H9 (cell line): ENCODE data around the gene ABHD8. TPM values are rescaled to one million over a fixed set of nuclear protein-coding genes. Genes with fewer than 3 reads are reported as not detected.

Experiments
- DNase-seq: peaks from one replicate; pipeline ENCODE4 v3.0.0-alpha.2; 2017
- H2AFZ ChIP-seq: one replicate; pipeline ENCODE4 v1.6.1; 2013; ENCODE audit warnings: mild to moderate bottlenecking, low read length, control low read depth, moderate library complexity
- H2AK5ac ChIP-seq: 2 replicates; pipeline ENCODE4 v1.6.1; 2013; ENCODE audit warnings: low read length, control low read depth, mixed read lengths; ENCODE audit not compliant: insufficient read length
- H2BK120ac ChIP-seq: one replicate; pipeline ENCODE4 v1.6.1; 2013; ENCODE audit warnings: low read depth, mild to moderate bottlenecking, low read length, control low read depth, inconsistent platforms; ENCODE audit not compliant: poor library complexity, severe bottlenecking
- H2BK12ac ChIP-seq: 2 replicates; pipeline ENCODE4 v1.6.1; 2013; ENCODE audit warnings: low read length, control low read depth, mixed read lengths, low read depth; ENCODE audit not compliant: insufficient read length
- H2BK15ac ChIP-seq: 2 replicates; pipeline ENCODE4 v1.6.1; 2013; ENCODE audit warnings: low read depth, low read length, control low read depth
- H2BK20ac ChIP-seq: one replicate; pipeline ENCODE4 v1.6.1; 2013; ENCODE audit warnings: low read depth, mild to moderate bottlenecking, low read length, control low read depth, inconsistent platforms; ENCODE audit not compliant: poor library complexity, severe bottlenecking
- H2BK5ac ChIP-seq: 2 replicates; pipeline ENCODE4 v1.6.1; 2013; ENCODE audit warnings: low read length, control low read depth, mixed read lengths; ENCODE audit not compliant: insufficient read length
- H3K14ac ChIP-seq: 2 replicates; pipeline ENCODE4 v1.6.1; 2013; ENCODE audit warnings: low read length, control low read depth; ENCODE audit not compliant: insufficient read depth
- H3K18ac ChIP-seq: 2 replicates; pipeline ENCODE4 v1.6.1; 2013; ENCODE audit warnings: low read depth, mild to moderate bottlenecking, mixed read lengths, low read length, control low read depth; ENCODE audit not compliant: insufficient read length
- H3K23ac ChIP-seq: 2 replicates; pipeline ENCODE4 v1.6.1; 2013; ENCODE audit warnings: low read length, control low read depth, mixed read lengths, low read depth; ENCODE audit not compliant: insufficient read length
- H3K23me2 ChIP-seq: 2 replicates; pipeline ENCODE4 v1.6.1; 2013; ENCODE audit warnings: low read depth, mild to moderate bottlenecking, mixed read lengths, low read length, control low read depth; ENCODE audit not compliant: insufficient read length, poor library complexity, severe bottlenecking
- H3K27ac ChIP-seq: 2 replicates; pipeline ENCODE4 v1.5.1; 2013; ENCODE audit warnings: low read length, control low read depth, mixed read lengths, low read depth; ENCODE audit not compliant: insufficient read length
- H3K27me3 ChIP-seq: 2 replicates; pipeline ENCODE4 v1.6.1; 2013; ENCODE audit warnings: low read length, control low read depth, inconsistent platforms; ENCODE audit not compliant: insufficient read depth
- H3K4ac ChIP-seq: 2 replicates; pipeline ENCODE4 v1.6.1; 2013; ENCODE audit warnings: low read depth, mild to moderate bottlenecking, control low read depth, inconsistent platforms, low read length, moderate library complexity
- H3K4me1 ChIP-seq: 2 replicates; pipeline ENCODE4 v1.6.1; 2013; ENCODE audit warnings: low read length, control low read depth, inconsistent platforms; ENCODE audit not compliant: insufficient read depth
- H3K4me2 ChIP-seq: 2 replicates; pipeline ENCODE4 v1.6.1; 2013; ENCODE audit warnings: low read length, control low read depth, mixed read lengths; ENCODE audit not compliant: insufficient read length, insufficient read depth
- H3K56ac ChIP-seq: 2 replicates; pipeline ENCODE4 v1.6.1; 2013; ENCODE audit warnings: low read depth, mild to moderate bottlenecking, mixed read lengths, low read length, control low read depth; ENCODE audit not compliant: insufficient read length
- H3K79me1 ChIP-seq: 2 replicates; pipeline ENCODE4 v1.6.1; 2013; ENCODE audit warnings: low read depth, mild to moderate bottlenecking, moderate library complexity, low read length, control low read depth, inconsistent platforms; ENCODE audit not compliant: insufficient read depth, poor library complexity, severe bottlenecking
- H3K79me2 ChIP-seq: 2 replicates; pipeline ENCODE4 v1.6.1; 2013; ENCODE audit warnings: low read length, control low read depth, inconsistent platforms; ENCODE audit not compliant: insufficient read depth
- H3K9ac ChIP-seq: 2 replicates; pipeline ENCODE4 v1.6.1; 2013; ENCODE audit warnings: low read length, control low read depth, mixed read lengths; ENCODE audit not compliant: insufficient read length; ENCODE audit errors: extremely low read depth
- H3K9me3 ChIP-seq: one replicate; pipeline ENCODE4 v1.6.1; 2013; ENCODE audit warnings: low read depth, low read length, inconsistent platforms; ENCODE audit not compliant: control insufficient read depth
- H3T11ph ChIP-seq: one replicate; pipeline ENCODE4 v1.6.1; 2013; ENCODE audit warnings: mild to moderate bottlenecking, low read length, control low read depth, inconsistent platforms
- H4K20me1 ChIP-seq: one replicate; pipeline ENCODE4 v1.6.1; 2013; ENCODE audit not compliant: control insufficient read depth, insufficient read length, insufficient read depth
- H4K5ac ChIP-seq: 2 replicates; pipeline ENCODE4 v1.6.1; 2013; ENCODE audit warnings: low read depth, mild to moderate bottlenecking, mixed read lengths, low read length, control low read depth; ENCODE audit not compliant: insufficient read length
- H4K8ac ChIP-seq: replicated peaks from 2 replicates; pipeline ENCODE4 v1.6.1; 2013; ENCODE audit warnings: low read length, control low read depth, mixed read lengths, low read depth; ENCODE audit not compliant: insufficient read length
- H4K91ac ChIP-seq: 2 replicates; pipeline ENCODE4 v1.6.1; 2013; ENCODE audit warnings: low read depth, mild to moderate bottlenecking, moderate library complexity, mixed read lengths, low read length, control low read depth; ENCODE audit not compliant: insufficient read length
- H3K27ac Mint-ChIP-seq, 3 experiments: 2 replicates in 2 of 3; 3 replicates in 1 of 3; pipeline ENCODE4 v1.8.0; 2020 to 2021; ENCODE audit warnings: mixed read lengths in 3 of 3, mild to moderate bottlenecking in 1 of 3, moderate library complexity in 1 of 3
- H3K27me3 Mint-ChIP-seq: 2 replicates; pipeline ENCODE4 v1.8.0; 2021; ENCODE audit warnings: low read depth, mild to moderate bottlenecking, moderate library complexity, mixed read lengths
- H3K36me3 Mint-ChIP-seq, 3 experiments: 2 replicates in 2 of 3; 3 replicates in 1 of 3; pipeline ENCODE4 v1.8.0; 2020 to 2021; ENCODE audit warnings: low read depth in 3 of 3, mixed read lengths in 3 of 3; ENCODE audit not compliant: insufficient read depth in 1 of 3
- H3K4me1 Mint-ChIP-seq, 2 experiments: 2 replicates each; pipeline ENCODE4 v1.8.0; 2020; ENCODE audit warnings: mixed read lengths in 2 of 2
- H3K4me3 Mint-ChIP-seq, 2 experiments: 2 replicates in 1 of 2; 3 replicates in 1 of 2; pipeline ENCODE4 v1.8.0; 2020 to 2021; ENCODE audit warnings: mild to moderate bottlenecking in 2 of 2, mixed read lengths in 2 of 2, moderate library complexity in 1 of 2
- H3K9me3 Mint-ChIP-seq, 2 experiments: 2 replicates in 1 of 2; 3 replicates in 1 of 2; pipeline ENCODE4 v1.8.0; 2020; ENCODE audit warnings: mild to moderate bottlenecking in 2 of 2, mixed read lengths in 2 of 2, moderate library complexity in 1 of 2
- WGBS: extraction: QIAGEN DNeasy Blood & Tissue Kit; methylation state at CpG from one replicate; pipeline ENCODE4 v1.1.7; 2013; ENCODE audit warnings: missing lambda C conversion rate, low lambda C conversion rate, mixed read lengths; ENCODE audit not compliant: insufficient read length; ENCODE audit errors: extremely low coverage; 5-methylcytosine and 5-hydroxymethylcytosine counted together
- total RNA-seq: library from RNA; stranded (reverse); gene quantifications from 2 replicates; pipeline ENCODE4 v1.2.1, GENCODE V29; 2021
- TF ChIP-seq, protein P1 (sequence below): fragments of 200-600 bp; sonication (generic); conservative IDR thresholded peaks from 3 replicates; pipeline ENCODE4 v1.8.0; 2021; ENCODE audit warnings: antibody characterized with exemption, mild to moderate bottlenecking

ABHD8 gene
- total RNA-seq, 1 experiment from 2014 or later = 11.7 TPM

- Histone ChIP-seq H2BK5ac (no peak overlapping the region), H2BK12ac (no peak overlapping the region), H3K4ac (no peak overlapping the region), H2AFZ (no peak overlapping the region), H4K8ac (no peak overlapping the region), H3K23me2 (peaks cover 21% of the 10 kb centered on the region), H3K56ac (no peak overlapping the region), H3K27ac (no peak overlapping the region), H2BK120ac (no peak overlapping the region), H3K14ac (no peak overlapping the region; the same call in 1 of the 2 replicates), H4K5ac (no peak overlapping the region), H3K9ac (peak overlapping the region; percentile 40), H3K9me3 (no peaks in the 10 kb centered on the region), H2BK20ac (no peak overlapping the region), H3K27me3 (no peaks in the 10 kb centered on the region), H3K4me2 (peak overlapping the region; percentile 74), H4K91ac (no peak overlapping the region), H4K20me1 (no peaks in the 10 kb centered on the region), H2AK5ac (no peak overlapping the region), H2BK15ac (no peak overlapping the region), H3K4me1 (peaks cover 2% of the 10 kb centered on the region; the same call in 1 of the 2 replicates), H3K79me2 (no peaks in the 10 kb centered on the region), H3K18ac (no peak overlapping the region), H3K79me1 (no peaks in the 10 kb centered on the region), H3K23ac (no peak overlapping the region), H3T11ph (no peak overlapping the region)
- H3K4me1 Mint-ChIP-seq = peaks cover 15 to 38% of the 10 kb centered on the region in 2 experiments
- peak; percentile 68 for DNase-seq
- peaks cover 6% of the 10 kb centered on the region for H3K27me3 Mint-ChIP-seq
- H3K27ac Mint-ChIP-seq = peak overlapping the region in 2 of 3 experiments; percentile 49 to 77; a peak in 3 of 7 replicates
- peaks cover 11 to 32% (median 26%) of the 10 kb centered on the region in 3 experiments for H3K36me3 Mint-ChIP-seq
- peak overlapping the region; percentile 67 to 87 for H3K4me3 Mint-ChIP-seq
- H3K9me3 Mint-ChIP-seq = no peaks in the 10 kb centered on the region; a peak in 1 of 5 replicates
- WGBS = no CpG with 5 or more reads among the region's 52 CpGs
- TF ChIP-seq, protein P1, sequence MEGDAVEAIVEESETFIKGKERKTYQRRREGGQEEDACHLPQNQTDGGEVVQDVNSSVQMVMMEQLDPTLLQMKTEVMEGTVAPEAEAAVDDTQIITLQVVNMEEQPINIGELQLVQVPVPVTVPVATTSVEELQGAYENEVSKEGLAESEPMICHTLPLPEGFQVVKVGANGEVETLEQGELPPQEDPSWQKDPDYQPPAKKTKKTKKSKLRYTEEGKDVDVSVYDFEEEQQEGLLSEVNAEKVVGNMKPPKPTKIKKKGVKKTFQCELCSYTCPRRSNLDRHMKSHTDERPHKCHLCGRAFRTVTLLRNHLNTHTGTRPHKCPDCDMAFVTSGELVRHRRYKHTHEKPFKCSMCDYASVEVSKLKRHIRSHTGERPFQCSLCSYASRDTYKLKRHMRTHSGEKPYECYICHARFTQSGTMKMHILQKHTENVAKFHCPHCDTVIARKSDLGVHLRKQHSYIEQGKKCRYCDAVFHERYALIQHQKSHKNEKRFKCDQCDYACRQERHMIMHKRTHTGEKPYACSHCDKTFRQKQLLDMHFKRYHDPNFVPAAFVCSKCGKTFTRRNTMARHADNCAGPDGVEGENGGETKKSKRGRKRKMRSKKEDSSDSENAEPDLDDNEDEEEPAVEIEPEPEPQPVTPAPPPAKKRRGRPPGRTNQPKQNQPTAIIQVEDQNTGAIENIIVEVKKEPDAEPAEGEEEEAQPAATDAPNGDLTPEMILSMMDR = peak; percentile 37; the same call in 2 of the 3 replicates
These were observed 30.6 kb upstream of the ABHD8 start for GRCh38 chr19:17333611-17334413.
